ENCODE measurements around the gene HMX1.
A peak's percentile ranks its signal among the peaks of the same experiment; 100 is the strongest.

HMX1 gene

GRCh38 chr4:8854931-8855330, 16.7 kb downstream of the HMX1 start:
- DNase-seq: no peak

GRCh38 chr4:8854016-8854415, 17.6 kb downstream of the HMX1 start:
- DNase-seq: no peak

- DNase-seq: no peak
These were observed 18.4 kb downstream of the HMX1 start for GRCh38 chr4:8853249-8853648.

GRCh38 chr4:8852118-8852704, 19.4 kb downstream of the HMX1 start:
- DNase-seq: peak; percentile 4

- DNase-seq: peak; percentile 12
These were observed 20.1 kb downstream of the HMX1 start for GRCh38 chr4:8851321-8852117.

- DNase-seq: peak; percentile 16
These were observed 20.8 kb downstream of the HMX1 start for GRCh38 chr4:8850830-8851188.

GRCh38 chr4:8850074-8850829, 21.4 kb downstream of the HMX1 start:
- peak; percentile 12 for DNase-seq

GRCh38 chr4:8849266-8850073, 22.2 kb downstream of the HMX1 start:
- DNase-seq: peak; percentile 12

- peak; percentile 6 for DNase-seq
These were observed 23.0 kb downstream of the HMX1 start for GRCh38 chr4:8848507-8849265.

- no peak for DNase-seq
These were observed 23.9 kb downstream of the HMX1 start for GRCh38 chr4:8847764-8848163.

GRCh38 chr4:8847331-8847730, 24.3 kb downstream of the HMX1 start:
- DNase-seq: peak; percentile 9

GRCh38 chr4:8846826-8847225, 24.8 kb downstream of the HMX1 start:
- peak; percentile 10 for DNase-seq

- DNase-seq: peak; percentile 14
These were observed 25.5 kb downstream of the HMX1 start for GRCh38 chr4:8846046-8846720.

- peak; percentile 13 for DNase-seq
These were observed 26.5 kb downstream of the HMX1 start for GRCh38 chr4:8844976-8845690.

- peak; percentile 4 for DNase-seq
These were observed 28.0 kb downstream of the HMX1 start for GRCh38 chr4:8843597-8843996.

GRCh38 chr4:8842614-8843013, 29.0 kb downstream of the HMX1 start:
- no peak for DNase-seq

- DNase-seq: no peak
These were observed 29.9 kb downstream of the HMX1 start for GRCh38 chr4:8841678-8842268.

- peak; percentile 3 for DNase-seq
These were observed 30.7 kb downstream of the HMX1 start for GRCh38 chr4:8840816-8841455.

GRCh38 chr4:8840006-8840793, 31.4 kb downstream of the HMX1 start:
- peak; percentile 13 for DNase-seq

Data from CD4-positive, alpha-beta T cell treated with Interleukin-15 for 1 hour (primary cell).